Stimulated activated naive B cell treated with anti-CD40 and anti-IgM and Interleukin-4, amounts not matched to agents 10 μg/mL and 1 μg/mL and 100 μg/mL, for 72 hours (primary cell): Measurements from ENCODE around the gene EXO1.
"Not testable (repeated sequence)": the region's sequence is repeated elsewhere in the genome, so short reads cannot be mapped to it uniquely, and the experiment has no call there.

Experiments
- ATAC-seq, 2 donors: fragments of 150-1000 bp; cut with Tn5 transposase; replicated peaks; 2 replicates each; pipeline ENCODE4 v1.10.0; 2021; ENCODE audit warnings: moderate library complexity in 1 of 2
- DNase-seq: peaks from one replicate; pipeline ENCODE4 v3.0.0; 2021
- H3K27ac Mint-ChIP-seq: one replicate; pipeline ENCODE4 v1.8.0; 2022; ENCODE audit warnings: mild to moderate bottlenecking, mixed read lengths
- H3K27me3 Mint-ChIP-seq, 2 donors: one replicate each; pipeline ENCODE4 v1.8.0; 2022; ENCODE audit warnings: mixed read lengths in 2 of 2
- H3K36me3 Mint-ChIP-seq, 2 donors: one replicate each; pipeline ENCODE4 v1.8.0; 2022; ENCODE audit warnings: mixed read lengths in 2 of 2, mild to moderate bottlenecking in 1 of 2
- H3K4me1 Mint-ChIP-seq, 2 donors: one replicate each; pipeline ENCODE4 v1.8.0; 2022; ENCODE audit warnings: mixed read lengths in 2 of 2, mild to moderate bottlenecking in 1 of 2
- H3K4me3 Mint-ChIP-seq, 2 donors: one replicate each; pipeline ENCODE4 v1.8.0; 2022; ENCODE audit warnings: mild to moderate bottlenecking in 2 of 2, mixed read lengths in 2 of 2, moderate library complexity in 1 of 2
- H3K9me3 Mint-ChIP-seq, 2 donors: one replicate each; pipeline ENCODE4 v1.8.0; 2022; ENCODE audit warnings: mixed read lengths in 2 of 2, mild to moderate bottlenecking in 1 of 2

EXO1 gene

GRCh38 chr1:241844593-241844992 is 3.4 kb upstream of the EXO1 start:
- DNase-seq = no peak
- no peaks in the 10 kb centered on the region for H3K9me3 Mint-ChIP-seq
- H3K4me1 Mint-ChIP-seq = peaks cover 16 to 39% of the 10 kb centered on the region in 2 donors
- no peak overlapping the region for H3K27ac Mint-ChIP-seq
- H3K36me3 Mint-ChIP-seq = peaks cover 6 to 12% of the 10 kb centered on the region in 2 donors
- H3K27me3 Mint-ChIP-seq = no peaks in the 10 kb centered on the region
- ATAC-seq = no peak
- H3K4me3 Mint-ChIP-seq = no peak overlapping the region

- Mint-ChIP-seq H3K27me3 (no peaks in the 10 kb centered on the region), H3K36me3 (peaks cover 8 to 12% of the 10 kb centered on the region in 2 donors), H3K9me3 (no peaks in the 10 kb centered on the region), H3K4me3 (no peak overlapping the region), H3K27ac (no peak overlapping the region), H3K4me1 (peaks cover 11 to 29% of the 10 kb centered on the region in 2 donors)
- ATAC-seq (no peak), DNase-seq (no peak)
These were observed 1.6 kb upstream of the EXO1 start for GRCh38 chr1:241846375-241846774.

DNA sequence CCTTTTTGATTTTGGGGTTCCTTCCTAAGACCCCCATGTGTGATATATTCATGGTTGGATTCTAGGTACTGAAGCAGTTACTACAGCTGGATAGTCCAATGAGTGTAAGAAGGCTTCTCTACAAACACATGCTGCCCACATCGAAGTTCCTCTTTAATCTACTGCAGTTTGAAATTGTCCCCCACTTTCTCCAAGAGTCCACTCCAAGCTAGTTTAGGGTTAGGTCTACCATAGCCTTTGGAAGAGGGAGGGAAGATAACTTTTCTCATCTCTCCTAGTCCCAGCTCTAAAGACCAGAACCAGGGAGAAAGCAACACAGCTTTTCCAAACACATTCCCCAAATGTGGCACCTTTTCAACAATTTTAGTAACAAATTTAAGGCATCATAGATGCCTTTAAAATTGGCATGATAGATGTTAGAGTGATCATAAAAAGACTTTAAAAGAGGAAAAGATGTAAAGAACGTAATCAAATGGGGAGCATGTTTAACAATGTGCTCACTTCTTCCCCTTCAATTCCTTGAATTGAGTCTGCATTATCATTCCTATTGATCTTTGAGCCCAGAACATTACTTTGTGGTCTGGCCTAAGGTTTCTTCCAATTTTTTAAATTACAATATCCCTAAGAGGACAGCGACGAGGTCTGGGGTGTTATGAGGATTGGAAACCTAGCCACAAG is 1.0 kb upstream of the EXO1 start:
- H3K9me3 Mint-ChIP-seq = no peaks in the 10 kb centered on the region
- H3K4me1 Mint-ChIP-seq = peaks cover 11 to 29% of the 10 kb centered on the region in 2 donors
- H3K27me3 Mint-ChIP-seq = no peaks in the 10 kb centered on the region
- ATAC-seq (no peak), DNase-seq (no peak)
- H3K4me3 Mint-ChIP-seq = peak overlapping the region; percentile 99
- peak overlapping the region; percentile 100 for H3K27ac Mint-ChIP-seq
- peaks cover 8 to 12% of the 10 kb centered on the region in 2 donors for H3K36me3 Mint-ChIP-seq

GRCh38 chr1:241847540-241847795 is 536 bp upstream of the EXO1 start:
- Mint-ChIP-seq H3K9me3 (no peaks in the 10 kb centered on the region), H3K36me3 (peaks cover 8 to 12% of the 10 kb centered on the region in 2 donors), H3K27me3 (no peaks in the 10 kb centered on the region), H3K27ac (peak overlapping the region; percentile 100), H3K4me3 (peak overlapping the region; percentile 99), H3K4me1 (peaks cover 11 to 29% of the 10 kb centered on the region in 2 donors)
- ATAC-seq (no peak), DNase-seq (no peak)

DNA sequence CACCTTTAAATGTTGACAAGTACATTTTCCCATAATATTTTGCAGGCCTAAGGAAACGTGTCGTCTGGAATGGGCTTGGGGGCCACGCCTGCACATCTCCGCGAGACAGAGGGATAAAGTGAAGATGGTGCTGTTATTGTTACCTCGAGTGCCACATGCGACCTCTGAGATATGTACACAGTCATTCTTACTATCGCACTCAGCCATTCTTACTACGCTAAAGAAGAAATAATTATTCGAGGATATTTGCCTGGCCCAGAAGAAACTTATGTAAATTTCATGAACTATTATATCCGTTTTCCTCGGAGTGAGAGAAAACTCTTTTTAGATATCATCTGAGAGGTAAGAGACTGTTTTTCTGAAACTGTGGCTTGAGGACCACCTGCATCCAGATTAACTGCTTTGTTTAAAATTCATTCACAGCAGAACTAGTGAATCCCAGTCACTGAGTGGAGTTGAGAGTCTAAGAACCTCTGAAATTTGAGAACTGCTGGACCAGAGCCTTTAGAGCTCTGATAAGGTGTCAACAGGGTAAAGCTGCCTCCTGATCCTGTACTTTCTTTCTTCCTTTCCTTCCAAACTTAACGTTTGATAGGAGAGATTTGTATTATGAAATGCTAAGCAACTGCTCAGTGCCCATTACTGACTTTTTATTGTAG is 811 bp downstream of the EXO1 start:
- Mint-ChIP-seq H3K9me3 (no peaks in the 10 kb centered on the region), H3K27me3 (no peaks in the 10 kb centered on the region), H3K4me1 (peaks cover 11 to 29% of the 10 kb centered on the region in 2 donors), H3K4me3 (peak overlapping the region; percentile 99), H3K36me3 (peaks cover 11 to 18% of the 10 kb centered on the region in 2 donors), H3K27ac (peak overlapping the region; percentile 100)
- no peak for DNase-seq
- ATAC-seq = no peak

- no peak overlapping the region for H3K27ac Mint-ChIP-seq
- peaks cover 11 to 29% of the 10 kb centered on the region in 2 donors for H3K4me1 Mint-ChIP-seq
- ATAC-seq (no peak), DNase-seq (no peak)
- H3K36me3 Mint-ChIP-seq = peaks cover 13 to 22% of the 10 kb centered on the region in 2 donors
- H3K9me3 Mint-ChIP-seq = no peaks in the 10 kb centered on the region
- H3K27me3 Mint-ChIP-seq = no peaks in the 10 kb centered on the region
- H3K4me3 Mint-ChIP-seq = peak overlapping the region; percentile 99
These were observed 1.3 kb downstream of the EXO1 start for GRCh38 chr1:241849345-241849695.

- not testable (repeated sequence) for H3K4me3 Mint-ChIP-seq, H3K27ac Mint-ChIP-seq, H3K4me1 Mint-ChIP-seq, H3K9me3 Mint-ChIP-seq, ATAC-seq, DNase-seq, H3K27me3 Mint-ChIP-seq
- peaks cover 16 to 25% of the 10 kb centered on the region in 2 donors for H3K36me3 Mint-ChIP-seq
These were observed 7.6 kb downstream of the EXO1 start for GRCh38 chr1:241855545-241856140.

GRCh38 chr1:241857131-241857530 is 9.1 kb downstream of the EXO1 start:
- Mint-ChIP-seq H3K4me1 (no peaks in the 10 kb centered on the region), H3K9me3 (no peaks in the 10 kb centered on the region), H3K4me3 (no peak overlapping the region), H3K27ac (no peak overlapping the region), H3K36me3 (peaks cover 16 to 27% of the 10 kb centered on the region in 2 donors), H3K27me3 (no peaks in the 10 kb centered on the region)
- DNase-seq (no peak), ATAC-seq (peak; percentile 72 to 80)

DNA sequence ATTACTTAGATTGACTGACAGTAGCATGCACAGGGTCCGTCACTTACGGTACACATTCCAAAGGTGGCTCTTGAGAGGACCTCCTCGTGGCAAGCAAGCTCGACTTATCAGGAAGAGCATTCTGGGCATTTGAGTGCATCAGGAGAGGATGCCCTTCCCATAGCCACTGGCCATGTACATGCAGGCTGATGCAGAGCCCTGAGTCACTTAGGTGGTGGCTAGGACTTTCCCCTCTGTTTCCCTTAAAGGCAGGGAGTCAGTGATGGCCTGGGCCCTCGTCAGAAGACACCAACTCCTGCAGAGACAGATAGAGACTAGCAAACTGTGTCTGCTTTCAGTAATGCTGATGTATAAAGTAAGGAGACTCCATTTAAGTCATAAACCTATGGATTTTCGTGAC is 12.9 kb downstream of the EXO1 start:
- H3K27me3 Mint-ChIP-seq = no peaks in the 10 kb centered on the region
- DNase-seq = no peak
- ATAC-seq = no peak
- no peak overlapping the region for H3K27ac Mint-ChIP-seq
- H3K4me1 Mint-ChIP-seq = no peaks in the 10 kb centered on the region
- H3K36me3 Mint-ChIP-seq = peaks cover 5 to 15% of the 10 kb centered on the region in 2 donors
- no peak overlapping the region for H3K4me3 Mint-ChIP-seq
- H3K9me3 Mint-ChIP-seq = no peaks in the 10 kb centered on the region

- Mint-ChIP-seq H3K4me1 (peaks cover 0 to 2% of the 10 kb centered on the region in 2 donors), H3K36me3 (peaks cover 21% of the 10 kb centered on the region in 2 donors), H3K9me3 (no peaks in the 10 kb centered on the region), H3K4me3 (no peak overlapping the region), H3K27me3 (no peaks in the 10 kb centered on the region), H3K27ac (no peak overlapping the region)
- no peak for DNase-seq
- no peak for ATAC-seq
These were observed 21.0 kb downstream of the EXO1 start for GRCh38 chr1:241869022-241869421.

DNA sequence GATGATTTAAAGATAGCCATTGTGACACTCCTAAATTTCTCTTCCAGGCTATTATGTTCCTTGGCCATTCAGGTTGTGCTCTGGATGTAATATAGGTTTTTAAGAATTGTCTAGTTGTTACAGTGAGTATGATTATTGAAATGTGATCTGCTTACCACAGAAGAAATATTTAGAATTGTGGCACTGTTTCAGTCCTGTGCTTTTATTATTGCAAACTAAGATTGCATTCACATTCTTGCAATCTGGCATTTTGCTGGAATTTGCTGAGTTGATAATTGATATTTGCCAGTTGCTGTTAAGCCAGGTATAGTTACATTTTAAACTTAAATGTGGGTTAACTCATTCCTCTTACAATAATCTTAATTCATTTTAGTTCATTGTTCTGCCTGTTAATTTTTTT is 22.3 kb downstream of the EXO1 start:
- no peaks in the 10 kb centered on the region for H3K27me3 Mint-ChIP-seq
- ATAC-seq (no peak), DNase-seq (no peak)
- peaks cover 0 to 2% of the 10 kb centered on the region in 2 donors for H3K4me1 Mint-ChIP-seq
- H3K27ac Mint-ChIP-seq = no peak overlapping the region
- no peaks in the 10 kb centered on the region for H3K9me3 Mint-ChIP-seq
- peaks cover 18 to 19% of the 10 kb centered on the region in 2 donors for H3K36me3 Mint-ChIP-seq
- no peak overlapping the region for H3K4me3 Mint-ChIP-seq

DNA sequence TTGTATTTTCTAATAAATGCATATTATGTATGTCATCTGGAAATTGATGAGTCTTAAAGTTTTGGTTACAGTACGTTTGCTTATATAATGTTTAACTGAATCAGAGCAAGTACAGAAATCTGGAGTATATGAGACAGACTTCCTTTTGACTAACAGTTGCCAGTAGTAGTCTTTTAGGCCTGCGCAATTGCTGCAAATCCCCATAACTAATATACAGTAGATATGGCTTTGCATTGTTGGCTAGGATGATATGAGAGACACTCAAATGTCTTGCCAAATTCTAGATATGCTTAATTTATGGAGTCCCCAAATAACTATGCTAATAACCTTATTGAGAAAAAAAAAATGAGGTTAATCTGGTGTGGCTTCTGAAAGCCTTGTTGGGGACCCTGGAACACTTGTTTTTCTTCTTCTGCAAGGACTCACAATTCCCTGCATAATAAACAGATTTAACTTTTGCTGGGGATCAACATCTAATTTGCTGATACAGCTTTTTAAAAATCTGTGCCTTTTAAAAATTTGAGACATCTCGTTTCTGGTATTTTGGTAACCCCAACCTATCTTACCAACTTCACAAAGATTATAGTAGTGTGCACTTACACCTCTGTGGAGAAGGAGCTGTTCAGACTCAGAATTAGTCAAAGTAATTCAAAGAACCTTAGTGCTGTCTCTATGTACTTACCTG is 22.9 kb downstream of the EXO1 start:
- Mint-ChIP-seq H3K27ac (no peak overlapping the region), H3K4me3 (no peak overlapping the region), H3K27me3 (no peaks in the 10 kb centered on the region), H3K9me3 (no peaks in the 10 kb centered on the region), H3K36me3 (peaks cover 18 to 19% of the 10 kb centered on the region in 2 donors), H3K4me1 (peaks cover 0 to 2% of the 10 kb centered on the region in 2 donors)
- no peak for ATAC-seq
- no peak for DNase-seq

- no peak overlapping the region for H3K4me3 Mint-ChIP-seq
- peaks cover 5 to 9% of the 10 kb centered on the region in 2 donors for H3K36me3 Mint-ChIP-seq
These were observed 33.4 kb downstream of the EXO1 start for GRCh38 chr1:241881440-241881839.

DNA sequence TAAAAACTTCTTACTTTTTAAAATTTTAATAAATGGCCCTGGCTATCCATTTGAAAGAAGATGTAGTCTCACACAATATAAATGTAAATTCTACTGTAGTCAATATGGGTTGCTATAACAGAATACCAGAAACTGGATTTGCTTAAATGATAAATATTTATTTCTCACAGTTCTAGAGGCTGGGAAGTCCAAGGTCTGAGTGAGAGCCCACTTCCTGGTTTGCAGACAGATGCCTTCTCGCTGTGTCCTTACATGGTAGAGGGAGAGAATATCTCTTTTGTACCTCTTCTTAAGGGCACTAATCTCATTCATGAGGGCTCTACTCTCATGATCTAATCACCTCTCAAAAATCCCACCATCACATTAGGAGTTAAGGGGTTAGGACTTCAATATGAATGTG is 35.2 kb downstream of the EXO1 start:
- no peaks in the 10 kb centered on the region for H3K9me3 Mint-ChIP-seq
- no peaks in the 10 kb centered on the region for H3K27me3 Mint-ChIP-seq
- DNase-seq (no peak), ATAC-seq (no peak)
- H3K36me3 Mint-ChIP-seq = peaks cover 5 to 9% of the 10 kb centered on the region in 2 donors
- no peaks in the 10 kb centered on the region for H3K4me1 Mint-ChIP-seq
- no peak overlapping the region for H3K4me3 Mint-ChIP-seq
- no peak overlapping the region for H3K27ac Mint-ChIP-seq

More at GRCh38 chr1:241881440-241881839, 33.4 kb downstream of the EXO1 start:
- H3K9me3 Mint-ChIP-seq = no peaks in the 10 kb centered on the region
- no peak overlapping the region for H3K27ac Mint-ChIP-seq
- H3K27me3 Mint-ChIP-seq = no peaks in the 10 kb centered on the region
- ATAC-seq (no peak), DNase-seq (no peak)
- no peaks in the 10 kb centered on the region for H3K4me1 Mint-ChIP-seq
